Aorta (tissue), 5 donors: Measurements from ENCODE around the gene SLC6A18. TPM values are rescaled to one million over a fixed set of nuclear protein-coding genes. Genes with fewer than 3 reads are reported as not detected.

Experiments
- ATAC-seq: fragments of 200-7000 bp; cut with Tn5 transposase; one replicate; pipeline ENCODE4 v1.9.1; 2022; ENCODE audit warnings: moderate library complexity; ENCODE audit not compliant: low FRiP score
- DNase-seq, 2 donors: peaks; one replicate each; pipeline ENCODE4 v3.0.0-alpha.2; 2020
- H3K27ac ChIP-seq, 2 donors: one replicate each; pipeline ENCODE4 v1.5.1; 2013; ENCODE audit warnings: low read length in 2 of 2, mild to moderate bottlenecking in 2 of 2, moderate library complexity in 2 of 2, control low read depth in 1 of 2, inconsistent platforms in 1 of 2, low read depth in 1 of 2
- H3K27me3 ChIP-seq, 2 donors: one replicate each; pipeline ENCODE4 v1.6.1; 2013; ENCODE audit warnings: control low read depth in 1 of 2, low read length in 1 of 2, mild to moderate bottlenecking in 1 of 2, moderate library complexity in 1 of 2; ENCODE audit not compliant: insufficient read depth in 2 of 2, control insufficient read depth in 1 of 2
- H3K36me3 ChIP-seq, 2 donors: one replicate each; pipeline ENCODE4 v1.6.1; 2013; ENCODE audit warnings: control low read depth in 1 of 2, low read length in 1 of 2, mild to moderate bottlenecking in 1 of 2; ENCODE audit not compliant: insufficient read depth in 2 of 2, control insufficient read depth in 1 of 2
- H3K4me1 ChIP-seq, 2 donors: one replicate each; pipeline ENCODE4 v1.6.1; 2013; ENCODE audit warnings: low read length in 2 of 2, control low read depth in 1 of 2, mild to moderate bottlenecking in 1 of 2, moderate library complexity in 1 of 2; ENCODE audit not compliant: insufficient read depth in 2 of 2, control insufficient read depth in 1 of 2
- H3K4me3 ChIP-seq, 2 donors: one replicate each; pipeline ENCODE4 v1.5.1; 2013; ENCODE audit warnings: low read length in 2 of 2, control low read depth in 1 of 2, mild to moderate bottlenecking in 1 of 2
- H3K9me3 ChIP-seq: one replicate; pipeline ENCODE4 v1.6.1; 2013; ENCODE audit warnings: mild to moderate bottlenecking, low read length; ENCODE audit not compliant: control insufficient read depth
- WGBS, 2 donors: extraction: QIAGEN DNeasy Blood & Tissue Kit; methylation state at CpG; one replicate each; pipeline ENCODE4 v1.1.7; 2013; 5-methylcytosine and 5-hydroxymethylcytosine counted together
- intact Hi-C, 2 donors: fragments of 100-400 bp; cut with DNase I; formaldehyde crosslinking; loops; one replicate each; pipeline versions ENCODE4 v1.14.2 to v1.15.0; 2022
- polyA plus RNA-seq, 2 donors: library from polyadenylated mRNA; stranded (reverse); fragments of 200-250 nt; gene quantifications; one replicate each; pipeline ENCODE4 v1.2.3, GENCODE V29; 2013
- total RNA-seq, 2 donors: library from RNA; stranded (reverse); fragmentation: NEBNext Ultra II Directional; extraction: Animal tissue kit (Norgen Biotek cat#: 25700); gene quantifications; one replicate each; pipeline ENCODE4 v1.2.1, GENCODE V29; 2021
- donor health status: healthy with polysubstance abuse.
- donor health status: Bipolar disorder and iron deficiency.
- donor health status: DM: no; HTN: no; CAD: no.
- donor health status: DM: no; HTN: no; CAD: no.
- donor health status: DM: yes; HTN: yes; CAD: no.

Gene SLC6A18
- total and polyA plus RNA-seq, 4 donors, result not detected

GRCh38 chr5:1247811-1248210 is 22.6 kb downstream of the SLC6A18 start:
- 72 to 76% methylated on average over 6 of the region's 6 CpGs for WGBS, 2 donors
- no peak overlapping the region for H3K27ac ChIP-seq
- no peak for ATAC-seq
- H3K9me3 ChIP-seq, result no peaks in the 10 kb centered on the region
- no peaks in the 10 kb centered on the region for H3K4me1 ChIP-seq
- no peaks in the 10 kb centered on the region for H3K27me3 ChIP-seq
- no peaks in the 10 kb centered on the region for H3K36me3 ChIP-seq
- DNase-seq, result no peak
- intact Hi-C loops, result no loop called here
- H3K4me3 ChIP-seq, result no peak overlapping the region

- DNase-seq (no peak), ATAC-seq (no peak)
- Histone ChIP-seq H3K9me3 (no peaks in the 10 kb centered on the region), H3K4me1 (no peaks in the 10 kb centered on the region), H3K27me3 (no peaks in the 10 kb centered on the region), H3K36me3 (no peaks in the 10 kb centered on the region), H3K27ac (no peak overlapping the region), H3K4me3 (no peak overlapping the region)
- WGBS, 2 donors, result 71 to 73% methylated on average over 29 of the region's 29 CpGs
- intact Hi-C loops, result no loop called here
Measured at GRCh38 chr5:1249366-1250280, 24.4 kb downstream of the SLC6A18 start.

GRCh38 chr5:1251678-1252580 is 26.7 kb downstream of the SLC6A18 start:
- WGBS, 2 donors, result 63 to 67% methylated on average over 26 to 27 of the region's 27 CpGs
- DNase-seq, result no peak
- Histone ChIP-seq H3K4me1 (no peaks in the 10 kb centered on the region), H3K27ac (no peak overlapping the region), H3K4me3 (no peak overlapping the region), H3K27me3 (no peaks in the 10 kb centered on the region), H3K36me3 (no peaks in the 10 kb centered on the region), H3K9me3 (no peaks in the 10 kb centered on the region)
- intact Hi-C loops, result no loop called here
- no peak for ATAC-seq

GRCh38 chr5:1252681-1253080 is 27.5 kb downstream of the SLC6A18 start:
- DNase-seq (no peak), ATAC-seq (no peak)
- no peak overlapping the region for H3K27ac ChIP-seq
- H3K36me3 ChIP-seq, result no peaks in the 10 kb centered on the region
- intact Hi-C loops, result no loop called here
- H3K4me1 ChIP-seq, result no peaks in the 10 kb centered on the region
- no peak overlapping the region for H3K4me3 ChIP-seq
- WGBS, 2 donors, result 87 to 93% methylated on average over 6 to 9 of the region's 9 CpGs
- H3K9me3 ChIP-seq, result no peaks in the 10 kb centered on the region
- no peaks in the 10 kb centered on the region for H3K27me3 ChIP-seq

- intact Hi-C loops, result no loop called here
- 83 to 87% methylated on average over 31 to 33 of the region's 33 CpGs for WGBS, 2 donors
Measured at GRCh38 chr5:1253456-1254105, 28.4 kb downstream of the SLC6A18 start.

GRCh38 chr5:1254196-1254595 is 29.0 kb downstream of the SLC6A18 start:
- no peaks in the 10 kb centered on the region for H3K36me3 ChIP-seq
- H3K27ac ChIP-seq, result no peak overlapping the region
- no peak for DNase-seq
- H3K4me3 ChIP-seq, result no peak overlapping the region
- H3K4me1 ChIP-seq, result no peaks in the 10 kb centered on the region
- 82 to 85% methylated on average over 19 of the region's 19 CpGs for WGBS, 2 donors
- ATAC-seq, result no peak
- H3K27me3 ChIP-seq, result no peaks in the 10 kb centered on the region
- H3K9me3 ChIP-seq, result no peaks in the 10 kb centered on the region
- intact Hi-C loops, result no loop called here

More at GRCh38 chr5:1253456-1254105, 28.4 kb downstream of the SLC6A18 start:
- no peak overlapping the region for H3K4me3 ChIP-seq
- H3K9me3 ChIP-seq, result no peaks in the 10 kb centered on the region
- no peaks in the 10 kb centered on the region for H3K4me1 ChIP-seq
- ATAC-seq (no peak), DNase-seq (no peak)
- no peak overlapping the region for H3K27ac ChIP-seq
- no peaks in the 10 kb centered on the region for H3K36me3 ChIP-seq
- no peaks in the 10 kb centered on the region for H3K27me3 ChIP-seq

GRCh38 chr5:1255081-1255561 is 29.9 kb downstream of the SLC6A18 start:
- Histone ChIP-seq H3K27ac (no peak overlapping the region), H3K4me3 (no peak overlapping the region), H3K4me1 (no peaks in the 10 kb centered on the region), H3K36me3 (no peaks in the 10 kb centered on the region), H3K27me3 (no peaks in the 10 kb centered on the region), H3K9me3 (no peaks in the 10 kb centered on the region)
- intact Hi-C loops, result no loop called here
- DNase-seq (no peak), ATAC-seq (no peak)
- WGBS, 2 donors, result 75% methylated on average over 16 of the region's 16 CpGs

GRCh38 chr5:1256776-1257175 is 31.6 kb downstream of the SLC6A18 start:
- 79 to 83% methylated on average over 23 of the region's 23 CpGs for WGBS, 2 donors
- Histone ChIP-seq H3K4me1 (no peaks in the 10 kb centered on the region), H3K36me3 (no peaks in the 10 kb centered on the region), H3K27ac (no peak overlapping the region), H3K9me3 (peaks cover 2% of the 10 kb centered on the region), H3K27me3 (no peaks in the 10 kb centered on the region), H3K4me3 (no peak overlapping the region)
- intact Hi-C loops, result no loop called here
- no peak for ATAC-seq
- DNase-seq, result no peak
